ENCODE data around the gene TNRC18. TPM values are rescaled to one million over a fixed set of nuclear protein-coding genes. Genes with fewer than 3 reads are reported as not detected.

The TNRC18 gene
- total and polyA plus RNA-seq, 2 of the 8 experiments (the other 6 are each of a cell fraction or from before 2014, with no cell fraction given) = 1.7 to 8.6 TPM

DNA sequence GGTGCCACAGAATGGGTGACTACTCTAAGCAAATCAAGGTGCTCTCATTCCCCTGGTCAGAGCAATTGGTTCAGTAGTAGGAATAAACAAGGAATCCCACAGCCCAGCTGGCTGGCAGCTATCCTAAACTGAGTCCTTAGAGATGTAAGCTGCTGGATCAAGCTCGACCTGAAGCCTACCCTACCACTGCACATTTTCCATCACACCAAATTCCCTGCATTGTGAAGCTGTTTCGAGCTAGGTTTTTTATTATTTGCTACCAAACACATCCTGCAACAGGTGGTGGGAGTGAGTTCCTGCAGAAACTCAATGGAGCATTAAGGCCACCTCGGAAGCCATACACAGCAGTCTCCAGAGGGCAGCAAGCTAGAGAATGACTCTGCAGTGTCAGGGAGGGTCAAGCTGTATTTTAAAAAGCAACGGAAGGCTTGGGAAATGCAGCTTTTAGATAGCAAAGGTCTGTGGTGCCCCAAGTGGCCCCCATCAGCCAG, 33.7 kb upstream of the TNRC18 start:
- H3K36me3 ChIP-seq (ENCODE audit: control insufficient read depth in 2 of 4, insufficient read depth in 4 of 4, low read length in 3 of 4) = no peaks in the 10 kb centered on the region
- no peaks in the 10 kb centered on the region for H3K27me3 ChIP-seq (replicated peaks in 1 of 4; ENCODE audit: control insufficient read depth in 3 of 4, extremely low read depth in 1 of 4, insufficient read depth in 3 of 4, low read length in 3 of 4)
- H2AFZ ChIP-seq (ENCODE audit: low read length) = no peak overlapping the region
- no peak overlapping the region for H3K18ac ChIP-seq (ENCODE audit: extremely low read depth, low read length)
- no peaks in the 10 kb centered on the region for H3K23me2 ChIP-seq (ENCODE audit: low read depth, low read length)
- no peak overlapping the region for H2BK15ac ChIP-seq (ENCODE audit: low read length)
- no peak overlapping the region for H2BK20ac ChIP-seq (ENCODE audit: low read length)
- POLR2A ChIA-PET (ENCODE audit: partially characterized antibody) = interaction anchor here (1.2 to 1.5 kb wide), 3 partner anchors 13 to 67 kb away, joined by 3 to 5 read pairs (median 5); no protein-coding TSS in a partner anchor
- H4K91ac ChIP-seq (replicated peaks; ENCODE audit: insufficient read length, low read length) = no peak overlapping the region
- peak; percentile 68 for TF ChIP-seq KDM1A (IDR thresholded peaks at IDR 0.05; ENCODE audit: borderline replicate concordance, low read length)
- no peak for TF ChIP-seq RBBP5 (IDR thresholded peaks at IDR 0.05; ENCODE audit: borderline replicate concordance, low read depth, low read length)
- no peak for TF ChIP-seq SIX5 (IDR thresholded peaks at IDR 0.05; ENCODE audit: low read depth, low read length)
- TF ChIP-seq RNF2 (IDR thresholded peaks at IDR 0.05; ENCODE audit: borderline replicate concordance, low read depth, low read length, missing control alignments, poor library complexity, severe bottlenecking) = no peak
- no peak overlapping the region for H4K5ac ChIP-seq (ENCODE audit: insufficient read length, low read depth, low read length)
- no peaks in the 10 kb centered on the region for H3K79me1 ChIP-seq (ENCODE audit: low read depth, low read length)
- no peak for DNase-seq (ENCODE audit: low read depth in 1 of 2, low spot score in 2 of 2)
- H2BK120ac ChIP-seq (replicated peaks; ENCODE audit: low read depth, low read length) = no peak overlapping the region
- no peak overlapping the region for H3K4ac ChIP-seq (replicated peaks; ENCODE audit: insufficient read length, low read depth, low read length)
- no peak overlapping the region for H3K23ac ChIP-seq (ENCODE audit: insufficient read length)
- H2AK5ac ChIP-seq (ENCODE audit: low read depth, low read length) = no peak overlapping the region
- H2BK12ac ChIP-seq (ENCODE audit: low read depth, low read length) = no peak overlapping the region
- peaks cover 0 to 3% (median 0%) of the 10 kb centered on the region in 4 experiments; a peak in 1 of 7 replicates for H3K4me1 ChIP-seq (replicated peaks in 1 of 4; ENCODE audit: control insufficient read depth in 3 of 4, insufficient read depth in 4 of 4, low read length in 3 of 4)
- no peak overlapping the region for H2BK5ac ChIP-seq (ENCODE audit: low read depth, low read length)
- no peak overlapping the region for H3K27ac ChIP-seq (ENCODE audit: low read depth, low read length)
- H3K4me3 ChIP-seq (ENCODE audit: extremely low read depth in 1 of 4, insufficient read depth in 2 of 4, low read depth in 3 of 4, low read length in 4 of 4) = no peak overlapping the region
- H3K9ac ChIP-seq (replicated peaks in 1 of 4; ENCODE audit: extremely low read depth in 1 of 4, low read depth in 3 of 4, low read length in 3 of 4) = no peak overlapping the region
- H3K4me2 ChIP-seq (ENCODE audit: insufficient read depth in 1 of 2, low read depth in 2 of 2, low read length in 2 of 2) = no peak overlapping the region
- no peak overlapping the region for H3K56ac ChIP-seq (replicated peaks; ENCODE audit: insufficient read length, low read depth, low read length)
- CTCF ChIA-PET (ENCODE audit: partially characterized antibody) = interaction anchor here (0.6 to 2.9 kb wide), 11 partner anchors 8 to 197 kb away, joined by 3 to 18 read pairs (median 3); no protein-coding TSS in a partner anchor
- peak overlapping the region; percentile 41; the same call in 1 of the 2 replicates for H4K8ac ChIP-seq (ENCODE audit: extremely low read depth, insufficient read depth, low read length)
- no peak overlapping the region for H3K14ac ChIP-seq (ENCODE audit: insufficient read length)
- FAIRE-seq = no peak
- peaks cover 2 to 5% of the 10 kb centered on the region in 2 experiments for H4K20me1 ChIP-seq (replicated peaks in 1 of 2; ENCODE audit: control insufficient read depth in 1 of 2, insufficient read depth in 2 of 2, low read length in 2 of 2)
- no peaks in the 10 kb centered on the region for H3K79me2 ChIP-seq (ENCODE audit: control insufficient read depth in 1 of 2, insufficient read depth in 2 of 2, low read length in 2 of 2)
- WGBS, 2 experiments (ENCODE audit: extremely low coverage in 1 of 2, insufficient coverage in 1 of 2, insufficient read length in 1 of 2, insufficient replicate concordance in 2 of 2, low coverage in 1 of 2, low lambda C conversion rate in 2 of 2, missing lambda C conversion rate in 1 of 2) = 82% methylated on average over 4 of the region's 4 CpGs; no CpG with 5 or more reads in 1 of the 2 experiments
- no peaks in the 10 kb centered on the region for H3K9me3 ChIP-seq (ENCODE audit: insufficient read depth in 2 of 2, low read depth in 1 of 2, low read length in 1 of 2)
